HepG2 (cell line): ENCODE data around the gene GLO1. TPM values are rescaled to one million over a fixed set of nuclear protein-coding genes. Genes with fewer than 3 reads are reported as not detected.

ENCODE experiments used
- ATAC-seq: fragments of 200-7000 bp; cut with Tn5 transposase; 3 replicates; pipeline ENCODE4 v1.9.1; 2020; ENCODE audit warnings: mild to moderate bottlenecking, moderate library complexity
- BruUV-seq: library from RNA; stranded (reverse); fragments of 400-500 nt; replicated peaks from 2 replicates; lab custom pipeline; 2021; lab: Mats Ljungman, UMichigan
- CTCF ChIA-PET: fragments of 300-600 bp; formaldehyde crosslinking; extraction: SDS; loops from one replicate; lab custom pipeline; 2021; ENCODE audit warnings: low total read pairs, inconsistent platforms, low intra/inter-chr PET ratio; lab: Yijun Ruan, JAX
- POLR2A ChIA-PET: fragments of 350-600 bp; sonication (Branson Sonifier 250); formaldehyde crosslinking; loops from one replicate; lab custom pipeline; 2020; ENCODE audit warnings: antibody characterized with exemption, inconsistent platforms; lab: Yijun Ruan, JAX
- DNase-seq: peaks from one replicate; pipeline ENCODE4 v3.0.0-alpha.2; 2015; ENCODE audit warnings: low spot score
- FAIRE-seq: peaks from 3 replicates; lab custom pipeline; 2011; peaks lifted over from hg19 to GRCh38; lab: Jason Lieb, UNC
- H2AFZ ChIP-seq: one replicate; pipeline ENCODE4 v1.6.1; 2011; ENCODE audit warnings: low read length, inconsistent platforms
- H3K27ac ChIP-seq: fragments of 300-600 bp; 3 replicates; pipeline ENCODE4 v1.8.0; 2011; ENCODE audit warnings: mixed run types, mild to moderate bottlenecking, mixed read lengths, low read length, inconsistent platforms; ENCODE audit not compliant: insufficient read depth; ENCODE audit errors: extremely low read length
- H3K27me3 ChIP-seq, 2 experiments: fragments of 200-600 bp in 1 of 2; 2 replicates in 1 of 2; 3 replicates in 1 of 2; pipeline versions ENCODE4 v1.6.0 to v1.8.0; 2011; ENCODE audit warnings: low read length in 2 of 2, mild to moderate bottlenecking in 2 of 2, moderate library complexity in 2 of 2, inconsistent platforms in 1 of 2; ENCODE audit not compliant: insufficient read depth in 2 of 2, control insufficient read depth in 1 of 2
- H3K36me3 ChIP-seq, 2 experiments: fragments of 200-600 bp in 1 of 2; replicated peaks in 1 of 2; 2 replicates in 1 of 2; 3 replicates in 1 of 2; pipeline versions ENCODE4 v1.5.1 to v1.8.0; 2011; ENCODE audit warnings: low read length in 2 of 2, inconsistent platforms in 1 of 2; ENCODE audit not compliant: insufficient read depth in 2 of 2, control insufficient read depth in 1 of 2
- H3K4me1 ChIP-seq: 2 replicates; pipeline ENCODE4 v1.5.1; 2012; ENCODE audit warnings: low read length, inconsistent platforms; ENCODE audit not compliant: insufficient read depth
- H3K4me2 ChIP-seq: 2 replicates; pipeline ENCODE4 v1.6.0; 2011; ENCODE audit warnings: low read depth, low read length, inconsistent platforms
- H3K4me3 ChIP-seq, 3 experiments: fragments of 200-600 bp in 1 of 3; sonication (generic), shearing (Covaris generic) in 1 of 3; replicated peaks in 1 of 3; 2 replicates each; pipeline ENCODE4 v1.5.1; 2011 to 2016; ENCODE audit warnings: low read length in 3 of 3, inconsistent platforms in 2 of 3, low read depth in 2 of 3, mild to moderate bottlenecking in 2 of 3, control low read depth in 1 of 3, mixed read lengths in 1 of 3; ENCODE audit not compliant: insufficient read depth in 1 of 3
- H3K79me2 ChIP-seq: one replicate; pipeline ENCODE4 v1.6.1; 2011; ENCODE audit warnings: low read length, inconsistent platforms; ENCODE audit not compliant: insufficient read depth
- H3K9ac ChIP-seq: 2 replicates; pipeline ENCODE4 v1.6.0; 2011; ENCODE audit warnings: mild to moderate bottlenecking, low read depth, low read length, inconsistent platforms; ENCODE audit not compliant: insufficient read depth
- H3K9me3 ChIP-seq: 2 replicates; pipeline ENCODE4 v1.5.1; 2012; ENCODE audit warnings: mild to moderate bottlenecking, low read length
- H4K20me1 ChIP-seq: 2 replicates; pipeline ENCODE4 v1.6.0; 2011; ENCODE audit warnings: inconsistent platforms, mild to moderate bottlenecking, low read length, moderate library complexity; ENCODE audit not compliant: insufficient read depth
- CENPX ChIP-seq: sonication (generic); formaldehyde crosslinking; IDR thresholded peaks from 2 replicates; pipeline ENCODE4 v1.9.0; 2021; ENCODE audit warnings: mild to moderate bottlenecking, missing genetic modification reagents, moderate library complexity
- ELF4 ChIP-seq: sonication (generic); formaldehyde crosslinking; IDR thresholded peaks from 2 replicates; pipeline ENCODE4 v1.5.0; 2020; ENCODE audit warnings: missing genetic modification reagents, mild to moderate bottlenecking, moderate library complexity, borderline replicate concordance
- HOXA9 ChIP-seq: sonication (generic); formaldehyde crosslinking; IDR thresholded peaks from 2 replicates; pipeline ENCODE4 v1.8.1; 2022; ENCODE audit warnings: missing genetic modification reagents, mild to moderate bottlenecking, moderate library complexity, borderline replicate concordance
- ONECUT2 ChIP-seq: sonication (generic); formaldehyde crosslinking; IDR thresholded peaks from 2 replicates; pipeline ENCODE4 v1.4.0; 2020; ENCODE audit warnings: missing genetic modification reagents
- PAX8 ChIP-seq: sonication (generic); formaldehyde crosslinking; IDR thresholded peaks from 2 replicates; pipeline ENCODE4 v1.8.0; 2022; ENCODE audit warnings: mild to moderate bottlenecking, missing genetic modification reagents, borderline replicate concordance
- SPEN ChIP-seq: sonication (generic); formaldehyde crosslinking; IDR thresholded peaks from 2 replicates; pipeline ENCODE4 v1.5.1; 2020; ENCODE audit warnings: low read depth, mild to moderate bottlenecking, missing genetic modification reagents
- ZNF121 ChIP-seq: sonication (generic); formaldehyde crosslinking; IDR thresholded peaks from 2 replicates; pipeline ENCODE4 v1.5.0; 2020; ENCODE audit warnings: mild to moderate bottlenecking, missing genetic modification reagents
- ZSCAN30 ChIP-seq: sonication (generic); formaldehyde crosslinking; IDR thresholded peaks from 2 replicates; pipeline ENCODE4 v1.5.0; 2020; ENCODE audit warnings: mild to moderate bottlenecking, missing genetic modification reagents
- WGBS: methylation state at CpG from one replicate; pipeline ENCODE4 v1.1.6; 2017; ENCODE audit warnings: low lambda C conversion rate; 5-methylcytosine and 5-hydroxymethylcytosine counted together
- in situ Hi-C: cut with HindIII; loops from 2 replicates; pipeline ENCODE4 v1.10.0; 2017; ENCODE audit warnings: low pct_unique_long_range_greater_than_20kb; ENCODE audit not compliant: extremely low pct_ligation_motif_present
- intact Hi-C: fragments of 100-400 bp; cut with micrococcal nuclease; formaldehyde crosslinking; loops from one replicate; pipeline ENCODE4 v1.10.0; 2022; ENCODE audit not compliant: unreplicated experiment
- polyA plus RNA-seq, 8 experiments: library from polyadenylated mRNA; depleted of rRNA in 3 of 8; stranded (reverse) in 7 of 8; unstranded in 1 of 8; fragments of >200 nt; fragmentation: Illumina TruSeq in 4 of 8; extraction: Trizol in 4 of 8; gene quantifications; 2 replicates each; pipeline versions ENCODE4 v1.2.1 to v1.2.3, GENCODE V29; 2011 to 2016; ENCODE audit warnings: low read depth in 4 of 8, missing spikeins in 1 of 8, mixed read lengths in 1 of 8; ENCODE audit not compliant: insufficient read depth in 1 of 8
- total RNA-seq, 5 experiments: library from RNA; depleted of rRNA; stranded (reverse); fragments of >200 nt; fragmentation: Illumina TruSeq; extraction: Trizol; gene quantifications; 2 replicates each; pipeline ENCODE4 v1.2.3, GENCODE V29; 2016; ENCODE audit warnings: low read depth in 1 of 5
- TF ChIP-seq, protein P1 (sequence below): sonication (generic); formaldehyde crosslinking; IDR thresholded peaks from 2 replicates; pipeline ENCODE4 v1.4.0; 2020; ENCODE audit warnings: missing genetic modification reagents, borderline replicate concordance
- TF ChIP-seq, protein P2 (sequence below): sonication (generic); formaldehyde crosslinking; IDR thresholded peaks from 2 replicates; pipeline ENCODE4 v1.4.0; 2020; ENCODE audit warnings: mild to moderate bottlenecking, missing genetic modification reagents
- TF ChIP-seq, protein P3 (sequence below): sonication (generic); formaldehyde crosslinking; IDR thresholded peaks from 2 replicates; pipeline ENCODE4 v1.8.1; 2023; ENCODE audit warnings: mild to moderate bottlenecking, missing genetic modification reagents, borderline replicate concordance

Gene GLO1
- total and polyA plus RNA-seq, 2 of the 13 experiments (the other 11 are each of a cell fraction or from before 2014, with no cell fraction given), result 77.1 to 177 TPM

DNA sequence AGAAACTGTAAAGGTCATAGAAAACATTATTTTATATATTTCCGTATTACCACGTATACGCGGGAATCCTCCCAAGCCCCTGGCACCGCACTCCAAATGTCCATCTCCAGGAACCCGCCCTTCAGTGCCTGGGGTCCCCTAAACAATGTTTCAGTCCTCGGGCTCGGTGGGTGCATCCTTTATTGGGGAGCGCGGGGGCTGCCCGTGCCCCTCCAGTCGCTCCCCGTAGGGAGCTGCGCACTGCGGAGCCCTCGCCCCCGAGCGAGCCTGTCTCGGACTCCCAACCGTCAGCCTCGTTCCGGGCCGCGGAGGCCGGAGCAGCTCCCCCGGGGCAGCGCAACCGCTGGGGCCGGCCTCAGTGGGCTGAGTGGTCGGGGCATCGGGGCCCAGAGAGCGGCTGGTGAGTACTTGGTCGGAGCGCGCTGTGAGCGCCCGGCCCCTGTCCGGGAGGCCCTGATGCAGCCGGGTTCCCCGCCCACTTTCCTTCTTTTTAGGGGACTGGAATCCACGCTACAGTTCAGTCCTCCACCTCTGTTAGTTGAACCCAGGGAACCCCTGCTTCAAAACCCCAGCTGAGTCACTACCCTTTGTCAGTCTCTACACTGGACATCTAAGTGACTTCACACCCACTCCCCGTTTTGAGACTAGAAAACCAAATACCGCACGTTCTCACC lies 12.2 kb upstream of the GLO1 start, which contains the start of gene DNAH8:
Gene DNAH8, plus strand, starts transcription at position 296 of the 674 bp plus-strand sequence. CDS start 7,499 bp downstream, outside the sequence.
- FAIRE-seq (no peak), ATAC-seq (no peak), DNase-seq (no peak)
- Histone ChIP-seq H3K36me3 (no peaks in the 10 kb centered on the region), H3K4me1 (no peaks in the 10 kb centered on the region), H3K4me3 (no peak within 1 kb of the TSS), H3K9me3 (no peaks in the 10 kb centered on the region), H4K20me1 (no peaks in the 10 kb centered on the region), H3K79me2 (no peaks in the 10 kb centered on the region), H2AFZ (no peak within 1 kb of the TSS), H3K4me2 (no peak within 1 kb of the TSS), H3K9ac (no peak within 1 kb of the TSS), H3K27me3 (peaks cover 0 to 9% of the 10 kb centered on the region in 2 experiments; a peak in 1 of 5 replicates), H3K27ac (no peak within 1 kb of the TSS)
- BruUV-seq, result no TSS peak
- in situ Hi-C loops (no loop called here), intact Hi-C loops (no loop called here)
- ChIA-PET POLR2A (no interaction called here), CTCF (no interaction called here)
- WGBS, result 72% methylated on average over 41 of the region's 44 CpGs
- TF ChIP-seq, protein P1, sequence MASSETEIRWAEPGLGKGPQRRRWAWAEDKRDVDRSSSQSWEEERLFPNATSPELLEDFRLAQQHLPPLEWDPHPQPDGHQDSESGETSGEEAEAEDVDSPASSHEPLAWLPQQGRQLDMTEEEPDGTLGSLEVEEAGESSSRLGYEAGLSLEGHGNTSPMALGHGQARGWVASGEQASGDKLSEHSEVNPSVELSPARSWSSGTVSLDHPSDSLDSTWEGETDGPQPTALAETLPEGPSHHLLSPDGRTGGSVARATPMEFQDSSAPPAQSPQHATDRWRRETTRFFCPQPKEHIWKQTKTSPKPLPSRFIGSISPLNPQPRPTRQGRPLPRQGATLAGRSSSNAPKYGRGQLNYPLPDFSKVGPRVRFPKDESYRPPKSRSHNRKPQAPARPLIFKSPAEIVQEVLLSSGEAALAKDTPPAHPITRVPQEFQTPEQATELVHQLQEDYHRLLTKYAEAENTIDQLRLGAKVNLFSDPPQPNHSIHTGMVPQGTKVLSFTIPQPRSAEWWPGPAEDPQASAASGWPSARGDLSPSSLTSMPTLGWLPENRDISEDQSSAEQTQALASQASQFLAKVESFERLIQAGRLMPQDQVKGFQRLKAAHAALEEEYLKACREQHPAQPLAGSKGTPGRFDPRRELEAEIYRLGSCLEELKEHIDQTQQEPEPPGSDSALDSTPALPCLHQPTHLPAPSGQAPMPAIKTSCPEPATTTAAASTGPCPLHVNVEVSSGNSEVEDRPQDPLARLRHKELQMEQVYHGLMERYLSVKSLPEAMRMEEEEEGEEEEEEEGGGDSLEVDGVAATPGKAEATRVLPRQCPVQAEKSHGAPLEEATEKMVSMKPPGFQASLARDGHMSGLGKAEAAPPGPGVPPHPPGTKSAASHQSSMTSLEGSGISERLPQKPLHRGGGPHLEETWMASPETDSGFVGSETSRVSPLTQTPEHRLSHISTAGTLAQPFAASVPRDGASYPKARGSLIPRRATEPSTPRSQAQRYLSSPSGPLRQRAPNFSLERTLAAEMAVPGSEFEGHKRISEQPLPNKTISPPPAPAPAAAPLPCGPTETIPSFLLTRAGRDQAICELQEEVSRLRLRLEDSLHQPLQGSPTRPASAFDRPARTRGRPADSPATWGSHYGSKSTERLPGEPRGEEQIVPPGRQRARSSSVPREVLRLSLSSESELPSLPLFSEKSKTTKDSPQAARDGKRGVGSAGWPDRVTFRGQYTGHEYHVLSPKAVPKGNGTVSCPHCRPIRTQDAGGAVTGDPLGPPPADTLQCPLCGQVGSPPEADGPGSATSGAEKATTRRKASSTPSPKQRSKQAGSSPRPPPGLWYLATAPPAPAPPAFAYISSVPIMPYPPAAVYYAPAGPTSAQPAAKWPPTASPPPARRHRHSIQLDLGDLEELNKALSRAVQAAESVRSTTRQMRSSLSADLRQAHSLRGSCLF (CRISPR knock-in tag), result no peak
- TF ChIP-seq ZSCAN30 (no peak), ZNF121 (CRISPR knock-in tag) (no peak), ONECUT2 (CRISPR knock-in tag) (no peak), CENPX (CRISPR knock-in tag) (no peak), SPEN (CRISPR knock-in tag) (no peak), HOXA9 (CRISPR knock-in tag) (no peak), PAX8 (CRISPR knock-in tag) (no peak), ELF4 (CRISPR knock-in tag) (no peak)
- TF ChIP-seq, protein P2, sequence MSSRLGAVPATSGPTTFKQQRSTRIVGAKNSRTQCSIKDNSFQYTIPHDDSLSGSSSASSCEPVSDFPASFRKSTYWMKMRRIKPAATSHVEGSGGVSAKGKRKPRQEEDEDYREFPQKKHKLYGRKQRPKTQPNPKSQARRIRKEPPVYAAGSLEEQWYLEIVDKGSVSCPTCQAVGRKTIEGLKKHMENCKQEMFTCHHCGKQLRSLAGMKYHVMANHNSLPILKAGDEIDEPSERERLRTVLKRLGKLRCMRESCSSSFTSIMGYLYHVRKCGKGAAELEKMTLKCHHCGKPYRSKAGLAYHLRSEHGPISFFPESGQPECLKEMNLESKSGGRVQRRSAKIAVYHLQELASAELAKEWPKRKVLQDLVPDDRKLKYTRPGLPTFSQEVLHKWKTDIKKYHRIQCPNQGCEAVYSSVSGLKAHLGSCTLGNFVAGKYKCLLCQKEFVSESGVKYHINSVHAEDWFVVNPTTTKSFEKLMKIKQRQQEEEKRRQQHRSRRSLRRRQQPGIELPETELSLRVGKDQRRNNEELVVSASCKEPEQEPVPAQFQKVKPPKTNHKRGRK (CRISPR knock-in tag), result no peak
- TF ChIP-seq, protein P3, sequence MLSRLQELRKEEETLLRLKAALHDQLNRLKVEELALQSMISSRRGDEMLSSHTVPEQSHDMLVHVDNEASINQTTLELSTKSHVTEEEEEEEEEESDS (CRISPR knock-in tag), result no peak
